Suprapubic skin (tissue), 4 donors: ENCODE data around the gene STK32B. TPM values are rescaled to one million over a fixed set of nuclear protein-coding genes. Genes with fewer than 3 reads are reported as not detected.

Experiments used
- DNase-seq, 2 donors: peaks; one replicate each; pipeline ENCODE4 v3.0.0-alpha.2; 2019; ENCODE audit warnings: low spot score in 2 of 2
- H3K27ac ChIP-seq: fragments of 200-600 bp; sonication (generic); one replicate; pipeline ENCODE4 v1.5.1; 2019
- H3K27me3 ChIP-seq: fragments of 200-600 bp; sonication (generic); one replicate; pipeline ENCODE4 v1.5.1; 2019
- H3K36me3 ChIP-seq: fragments of 200-600 bp; sonication (generic); one replicate; pipeline ENCODE4 v1.5.1; 2019
- H3K4me1 ChIP-seq: fragments of 200-600 bp; sonication (generic); one replicate; pipeline ENCODE4 v1.5.1; 2019
- H3K4me3 ChIP-seq: fragments of 200-600 bp; sonication (generic); one replicate; pipeline ENCODE4 v1.5.1; 2019; ENCODE audit warnings: mild to moderate bottlenecking
- H3K9me3 ChIP-seq: fragments of 200-600 bp; sonication (generic); one replicate; pipeline ENCODE4 v1.5.1; 2019
- EP300 ChIP-seq: sonication (generic); formaldehyde crosslinking; IDR thresholded peaks from one replicate; pipeline ENCODE4 v1.6.1; 2017; ENCODE audit warnings: antibody characterized with exemption
- POLR2A ChIP-seq, 2 donors: fragments of 450-650 bp; IDR thresholded peaks; one replicate each; pipeline ENCODE4 v1.6.1; 2017; ENCODE audit warnings: antibody characterized with exemption in 2 of 2, mild to moderate bottlenecking in 2 of 2, moderate library complexity in 2 of 2
- POLR2AphosphoS5 ChIP-seq, 3 donors: sonication (generic); formaldehyde crosslinking; IDR thresholded peaks; one replicate each; pipeline ENCODE4 v1.6.1; 2017; ENCODE audit warnings: antibody characterized with exemption in 3 of 3
- WGBS: methylation state at CpG from one replicate; pipeline ENCODE4 v1.1.5; 2018; 5-methylcytosine and 5-hydroxymethylcytosine counted together
- total RNA-seq, 4 donors: library from RNA; depleted of rRNA; stranded (reverse); fragments of >200 nt; gene quantifications; one replicate each; pipeline ENCODE4 v1.1.0, GENCODE V29; 2016
- TF ChIP-seq, protein P1 (sequence below), 2 donors: fragments of 200-600 bp in 1 of 2; fragments of 450-650 bp in 1 of 2; sonication (generic) in 1 of 2; IDR thresholded peaks; one replicate each; pipeline ENCODE4 v1.5.1; 2016 to 2019; ENCODE audit warnings: antibody characterized with exemption in 2 of 2, mild to moderate bottlenecking in 1 of 2, moderate library complexity in 1 of 2

STK32B gene
- total RNA-seq, 4 donors from 2014 or later, result 0.76 to 2.2 (median 1.2) TPM

DNA sequence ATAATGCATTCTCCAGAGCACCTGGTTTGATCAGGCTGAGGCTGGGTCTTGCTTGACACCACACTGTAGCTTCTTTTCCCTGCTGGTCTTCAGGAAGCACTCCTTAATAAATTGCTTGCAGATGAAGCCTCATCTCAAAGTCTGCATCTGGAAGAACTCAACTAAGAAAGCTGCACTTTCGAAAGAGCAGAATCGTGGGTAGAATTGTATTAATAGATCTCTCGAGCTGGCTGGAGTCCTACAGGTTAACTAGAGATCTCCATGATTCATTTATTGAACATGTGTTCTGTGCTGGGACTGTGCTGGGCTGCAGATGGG lies 152.7 kb downstream of the STK32B start:
- WGBS, result 25% methylated on average over 3 of the region's 3 CpGs
- Histone ChIP-seq H3K27me3 (no peaks in the 10 kb centered on the region), H3K36me3 (no peaks in the 10 kb centered on the region), H3K9me3 (no peaks in the 10 kb centered on the region), H3K4me1 (peaks cover 17% of the 10 kb centered on the region), H3K27ac (no peak overlapping the region), H3K4me3 (no peak overlapping the region)
- TF ChIP-seq POLR2A (IDR thresholded peaks at IDR 0.05) (no peak), EP300 (no peak), POLR2AphosphoS5 (IDR thresholded peaks at IDR 0.05) (no peak)
- TF ChIP-seq, protein P1, sequence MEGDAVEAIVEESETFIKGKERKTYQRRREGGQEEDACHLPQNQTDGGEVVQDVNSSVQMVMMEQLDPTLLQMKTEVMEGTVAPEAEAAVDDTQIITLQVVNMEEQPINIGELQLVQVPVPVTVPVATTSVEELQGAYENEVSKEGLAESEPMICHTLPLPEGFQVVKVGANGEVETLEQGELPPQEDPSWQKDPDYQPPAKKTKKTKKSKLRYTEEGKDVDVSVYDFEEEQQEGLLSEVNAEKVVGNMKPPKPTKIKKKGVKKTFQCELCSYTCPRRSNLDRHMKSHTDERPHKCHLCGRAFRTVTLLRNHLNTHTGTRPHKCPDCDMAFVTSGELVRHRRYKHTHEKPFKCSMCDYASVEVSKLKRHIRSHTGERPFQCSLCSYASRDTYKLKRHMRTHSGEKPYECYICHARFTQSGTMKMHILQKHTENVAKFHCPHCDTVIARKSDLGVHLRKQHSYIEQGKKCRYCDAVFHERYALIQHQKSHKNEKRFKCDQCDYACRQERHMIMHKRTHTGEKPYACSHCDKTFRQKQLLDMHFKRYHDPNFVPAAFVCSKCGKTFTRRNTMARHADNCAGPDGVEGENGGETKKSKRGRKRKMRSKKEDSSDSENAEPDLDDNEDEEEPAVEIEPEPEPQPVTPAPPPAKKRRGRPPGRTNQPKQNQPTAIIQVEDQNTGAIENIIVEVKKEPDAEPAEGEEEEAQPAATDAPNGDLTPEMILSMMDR (IDR thresholded peaks at IDR 0.05), result no peak
- no peak for DNase-seq

DNA sequence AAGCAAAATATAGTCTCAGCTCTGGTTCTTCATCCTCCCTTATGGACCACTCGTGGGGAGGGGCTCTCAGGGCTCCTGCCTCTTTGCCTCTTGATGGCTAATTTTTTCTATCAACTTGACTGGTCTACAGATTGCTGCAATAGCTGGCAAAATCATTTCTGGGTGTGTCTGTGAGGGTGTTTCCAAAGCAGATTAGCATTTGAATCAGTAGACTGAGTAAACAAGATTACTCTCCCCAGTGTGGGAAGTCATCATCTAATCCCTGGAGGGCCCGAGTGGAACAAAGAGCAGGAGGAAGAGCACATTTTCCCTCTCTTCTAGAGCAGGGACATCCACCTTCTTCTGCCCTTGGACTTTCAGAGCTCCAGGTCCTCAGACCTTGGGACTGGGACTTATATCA lies 153.5 kb downstream of the STK32B start:
- TF ChIP-seq POLR2AphosphoS5 (IDR thresholded peaks at IDR 0.05) (no peak), EP300 (no peak), POLR2A (IDR thresholded peaks at IDR 0.05) (no peak)
- TF ChIP-seq, protein P1 (IDR thresholded peaks at IDR 0.05), result no peak
- Histone ChIP-seq H3K27ac (peak overlapping the region; percentile 63), H3K4me3 (no peak overlapping the region), H3K27me3 (no peaks in the 10 kb centered on the region), H3K9me3 (no peaks in the 10 kb centered on the region), H3K4me1 (peaks cover 17% of the 10 kb centered on the region), H3K36me3 (no peaks in the 10 kb centered on the region)
- no peak for DNase-seq
- WGBS, result 47% methylated on average over 2 of the region's 2 CpGs

DNA sequence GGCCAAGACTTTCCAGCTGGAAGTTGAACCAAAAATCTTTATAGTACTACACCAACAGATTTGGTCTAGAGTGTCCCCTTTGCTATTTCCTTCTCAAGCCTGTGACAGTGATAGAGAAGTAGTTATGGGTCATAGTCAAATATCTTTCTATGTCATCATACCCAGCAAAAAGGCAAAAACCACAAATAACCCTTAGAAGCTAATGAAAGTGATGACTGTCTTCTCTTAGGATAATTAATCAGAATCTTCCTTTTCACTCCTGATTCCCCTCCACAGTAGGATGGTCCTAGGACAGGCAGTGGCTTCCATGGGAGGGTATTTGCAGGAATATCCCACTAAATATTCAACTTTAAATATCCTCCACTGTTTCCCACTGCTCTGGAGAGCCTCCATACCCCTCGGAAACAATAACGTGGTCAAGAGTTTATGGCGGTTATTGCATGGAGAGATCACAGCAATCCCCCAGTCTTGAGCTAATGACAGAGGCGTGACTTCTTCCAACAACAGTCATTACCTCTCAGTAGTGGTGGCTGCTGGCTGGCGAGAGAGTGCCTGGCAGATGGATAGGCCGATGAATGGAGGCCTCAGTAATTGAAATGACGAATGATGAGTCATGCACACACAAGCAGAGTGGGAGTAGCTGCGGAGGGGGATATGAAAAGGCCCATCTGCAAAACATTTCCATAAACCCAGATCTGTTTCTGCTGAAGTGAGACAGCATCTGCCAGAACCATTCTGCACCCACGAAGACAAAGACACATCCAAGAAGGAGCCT lies 154.9 kb downstream of the STK32B start:
- peaks cover 17% of the 10 kb centered on the region for H3K4me1 ChIP-seq
- TF ChIP-seq EP300 (no peak), POLR2AphosphoS5 (IDR thresholded peaks at IDR 0.05) (no peak), POLR2A (IDR thresholded peaks at IDR 0.05) (no peak)
- TF ChIP-seq, protein P1 (IDR thresholded peaks at IDR 0.05), result no peak
- WGBS, result 53% methylated on average over 9 of the region's 9 CpGs
- H3K36me3 ChIP-seq, result no peaks in the 10 kb centered on the region
- peak overlapping the region; percentile 63 for H3K27ac ChIP-seq
- no peaks in the 10 kb centered on the region for H3K27me3 ChIP-seq
- no peak overlapping the region for H3K4me3 ChIP-seq
- DNase-seq, result peak in 1 of 2 donors; percentile 74
- no peaks in the 10 kb centered on the region for H3K9me3 ChIP-seq

DNA sequence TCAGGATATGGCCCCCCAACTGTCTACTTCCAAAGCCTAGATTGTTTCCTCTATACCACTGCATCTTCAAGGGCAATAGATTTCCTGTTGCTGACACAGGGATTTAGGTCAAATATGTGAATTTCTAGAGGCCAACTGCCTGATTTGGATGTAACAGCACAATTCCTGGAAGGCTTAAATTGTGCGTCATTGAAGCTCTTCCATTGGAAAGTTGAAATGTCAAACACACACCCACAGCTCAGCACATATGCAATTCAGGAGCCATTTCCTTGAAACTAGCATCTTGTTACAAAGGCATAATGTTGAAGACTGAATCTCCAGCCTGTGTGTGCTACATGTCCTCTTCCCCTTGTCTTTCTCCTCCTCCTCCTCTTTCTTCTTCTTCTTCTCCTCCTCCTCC lies 158.6 kb downstream of the STK32B start:
- H3K27ac ChIP-seq, result no peak overlapping the region
- 86% methylated on average over 1 of the region's 1 CpG for WGBS
- H3K9me3 ChIP-seq, result no peaks in the 10 kb centered on the region
- TF ChIP-seq EP300 (no peak), POLR2AphosphoS5 (IDR thresholded peaks at IDR 0.05) (no peak), POLR2A (IDR thresholded peaks at IDR 0.05) (no peak)
- TF ChIP-seq, protein P1 (IDR thresholded peaks at IDR 0.05), result no peak
- no peak for DNase-seq
- no peaks in the 10 kb centered on the region for H3K36me3 ChIP-seq
- no peaks in the 10 kb centered on the region for H3K27me3 ChIP-seq
- H3K4me1 ChIP-seq, result peaks cover 13% of the 10 kb centered on the region
- no peak overlapping the region for H3K4me3 ChIP-seq

DNA sequence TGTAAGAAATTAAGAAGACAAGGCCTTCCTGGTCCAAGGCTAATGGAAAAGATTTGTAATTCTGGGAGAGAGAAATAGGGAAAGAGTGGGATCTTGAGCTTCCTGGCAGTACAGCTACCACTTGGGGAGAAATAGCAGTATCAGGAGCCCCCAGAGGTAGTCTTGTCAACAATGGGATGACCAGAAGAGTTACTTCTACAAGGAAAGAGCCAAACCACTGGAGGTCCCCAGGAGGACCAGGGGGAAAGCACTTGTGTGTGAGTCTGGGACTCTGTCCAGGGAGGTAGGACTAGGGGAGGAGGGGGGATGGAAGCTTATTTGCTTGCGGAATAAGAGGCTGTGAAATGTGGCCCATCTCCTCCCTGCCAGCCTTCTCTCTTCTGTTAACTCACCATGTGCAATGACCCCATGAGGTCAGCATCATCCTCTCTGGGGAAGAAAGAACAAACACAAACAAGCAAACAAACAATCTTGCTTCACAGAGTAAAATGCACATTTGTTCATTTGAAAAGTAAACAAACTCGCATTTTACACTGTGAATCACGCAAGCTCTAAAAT lies 160.1 kb downstream of the STK32B start:
- 85% methylated on average over 3 of the region's 3 CpGs for WGBS
- no peaks in the 10 kb centered on the region for H3K9me3 ChIP-seq
- TF ChIP-seq POLR2AphosphoS5 (IDR thresholded peaks at IDR 0.05) (no peak), EP300 (no peak), POLR2A (IDR thresholded peaks at IDR 0.05) (no peak)
- TF ChIP-seq, protein P1 (IDR thresholded peaks at IDR 0.05), result no peak
- H3K4me3 ChIP-seq, result no peak overlapping the region
- no peak overlapping the region for H3K27ac ChIP-seq
- peaks cover under 1% of the 10 kb centered on the region for H3K4me1 ChIP-seq
- no peaks in the 10 kb centered on the region for H3K27me3 ChIP-seq
- H3K36me3 ChIP-seq, result no peaks in the 10 kb centered on the region
- no peak for DNase-seq
